Measurements from ENCODE around the gene NCAM1. TPM values are rescaled to one million over a fixed set of nuclear protein-coding genes. Genes with fewer than 3 reads are reported as not detected.

Gene NCAM1
- total RNA-seq, 1 experiment from 2014 or later = 0.75 TPM

- peaks cover 16% of the 10 kb centered on the region for H3K4me1 ChIP-seq (ENCODE audit: low read length)
- no peak overlapping the region for H3K27ac ChIP-seq (ENCODE audit: low read length)
- H3K9me2 ChIP-seq (replicated peaks; ENCODE audit: insufficient read depth, low read length) = no peaks in the 10 kb centered on the region
- H2AFZ ChIP-seq (ENCODE audit: low read length) = no peak overlapping the region
- no peaks in the 10 kb centered on the region for H3K9me3 ChIP-seq (ENCODE audit: low read length)
- no peaks in the 10 kb centered on the region for H3K27me3 ChIP-seq (ENCODE audit: low read length)
- no peak overlapping the region for H3K4me2 ChIP-seq (ENCODE audit: low read depth, low read length, poor library complexity, severe bottlenecking)
- no peaks in the 10 kb centered on the region for H3K36me3 ChIP-seq (ENCODE audit: insufficient read depth, low read length)
- no peak for DNase-seq
- H4K20me1 ChIP-seq (ENCODE audit: insufficient read depth, low read depth, low read length) = no peaks in the 10 kb centered on the region
- H3K9ac ChIP-seq (ENCODE audit: low read length) = no peak overlapping the region
- H3K79me2 ChIP-seq (ENCODE audit: low read length) = no peaks in the 10 kb centered on the region
- no peak overlapping the region for H3K4me3 ChIP-seq (ENCODE audit: low read length)
Measured at GRCh38 chr11:113277907-113278306, 316.7 kb downstream of the NCAM1 start.

GRCh38 chr11:113278481-113278880 lies 317.3 kb downstream of the NCAM1 start:
- Histone ChIP-seq H3K27me3 (ENCODE audit: low read length) (no peaks in the 10 kb centered on the region), H3K36me3 (ENCODE audit: insufficient read depth, low read length) (no peaks in the 10 kb centered on the region), H2AFZ (ENCODE audit: low read length) (no peak overlapping the region), H3K4me3 (ENCODE audit: low read length) (no peak overlapping the region), H3K9me2 (replicated peaks; ENCODE audit: insufficient read depth, low read length) (no peaks in the 10 kb centered on the region), H3K4me2 (ENCODE audit: low read depth, low read length, poor library complexity, severe bottlenecking) (no peak overlapping the region), H3K9me3 (ENCODE audit: low read length) (no peaks in the 10 kb centered on the region), H3K4me1 (ENCODE audit: low read length) (peaks cover 16% of the 10 kb centered on the region), H4K20me1 (ENCODE audit: insufficient read depth, low read depth, low read length) (no peaks in the 10 kb centered on the region), H3K9ac (ENCODE audit: low read length) (no peak overlapping the region), H3K79me2 (ENCODE audit: low read length) (no peaks in the 10 kb centered on the region), H3K27ac (ENCODE audit: low read length) (no peak overlapping the region)
- DNase-seq = no peak

GRCh38 chr11:113278925-113279324 lies 317.7 kb downstream of the NCAM1 start:
- no peaks in the 10 kb centered on the region for H3K79me2 ChIP-seq (ENCODE audit: low read length)
- no peaks in the 10 kb centered on the region for H3K27me3 ChIP-seq (ENCODE audit: low read length)
- peaks cover 13% of the 10 kb centered on the region for H3K4me1 ChIP-seq (ENCODE audit: low read length)
- no peaks in the 10 kb centered on the region for H3K9me2 ChIP-seq (replicated peaks; ENCODE audit: insufficient read depth, low read length)
- no peak overlapping the region for H3K4me3 ChIP-seq (ENCODE audit: low read length)
- no peak overlapping the region for H3K9ac ChIP-seq (ENCODE audit: low read length)
- no peaks in the 10 kb centered on the region for H4K20me1 ChIP-seq (ENCODE audit: insufficient read depth, low read depth, low read length)
- DNase-seq = no peak
- no peaks in the 10 kb centered on the region for H3K9me3 ChIP-seq (ENCODE audit: low read length)
- H2AFZ ChIP-seq (ENCODE audit: low read length) = no peak overlapping the region
- H3K27ac ChIP-seq (ENCODE audit: low read length) = no peak overlapping the region
- no peaks in the 10 kb centered on the region for H3K36me3 ChIP-seq (ENCODE audit: insufficient read depth, low read length)
- H3K4me2 ChIP-seq (ENCODE audit: low read depth, low read length, poor library complexity, severe bottlenecking) = no peak overlapping the region

GRCh38 chr11:113279591-113279990 lies 318.4 kb downstream of the NCAM1 start:
- H3K4me3 ChIP-seq (ENCODE audit: low read length) = no peak overlapping the region
- no peak overlapping the region for H3K27ac ChIP-seq (ENCODE audit: low read length)
- no peaks in the 10 kb centered on the region for H3K9me2 ChIP-seq (replicated peaks; ENCODE audit: insufficient read depth, low read length)
- H3K36me3 ChIP-seq (ENCODE audit: insufficient read depth, low read length) = no peaks in the 10 kb centered on the region
- H2AFZ ChIP-seq (ENCODE audit: low read length) = no peak overlapping the region
- H4K20me1 ChIP-seq (ENCODE audit: insufficient read depth, low read depth, low read length) = no peaks in the 10 kb centered on the region
- peaks cover 6% of the 10 kb centered on the region for H3K4me1 ChIP-seq (ENCODE audit: low read length)
- no peaks in the 10 kb centered on the region for H3K9me3 ChIP-seq (ENCODE audit: low read length)
- H3K9ac ChIP-seq (ENCODE audit: low read length) = no peak overlapping the region
- no peaks in the 10 kb centered on the region for H3K79me2 ChIP-seq (ENCODE audit: low read length)
- DNase-seq = no peak
- no peak overlapping the region for H3K4me2 ChIP-seq (ENCODE audit: low read depth, low read length, poor library complexity, severe bottlenecking)
- H3K27me3 ChIP-seq (ENCODE audit: low read length) = no peaks in the 10 kb centered on the region

GRCh38 chr11:113281052-113281725 lies 320.0 kb downstream of the NCAM1 start:
- Histone ChIP-seq H3K4me2 (ENCODE audit: low read depth, low read length, poor library complexity, severe bottlenecking) (no peak overlapping the region), H3K79me2 (ENCODE audit: low read length) (no peaks in the 10 kb centered on the region), H3K9me2 (replicated peaks; ENCODE audit: insufficient read depth, low read length) (no peaks in the 10 kb centered on the region), H3K27me3 (ENCODE audit: low read length) (no peaks in the 10 kb centered on the region), H3K9me3 (ENCODE audit: low read length) (no peaks in the 10 kb centered on the region), H3K4me1 (ENCODE audit: low read length) (no peaks in the 10 kb centered on the region), H3K27ac (ENCODE audit: low read length) (no peak overlapping the region), H3K36me3 (ENCODE audit: insufficient read depth, low read length) (no peaks in the 10 kb centered on the region), H3K4me3 (ENCODE audit: low read length) (no peak overlapping the region), H2AFZ (ENCODE audit: low read length) (no peak overlapping the region), H4K20me1 (ENCODE audit: insufficient read depth, low read depth, low read length) (no peaks in the 10 kb centered on the region), H3K9ac (ENCODE audit: low read length) (no peak overlapping the region)
- no peak for DNase-seq

GRCh38 chr11:113282898-113283437 lies 321.7 kb downstream of the NCAM1 start:
- no peak overlapping the region for H2AFZ ChIP-seq (ENCODE audit: low read length)
- H3K9me3 ChIP-seq (ENCODE audit: low read length) = no peaks in the 10 kb centered on the region
- H3K79me2 ChIP-seq (ENCODE audit: low read length) = no peaks in the 10 kb centered on the region
- H3K4me2 ChIP-seq (ENCODE audit: low read depth, low read length, poor library complexity, severe bottlenecking) = no peak overlapping the region
- no peaks in the 10 kb centered on the region for H3K9me2 ChIP-seq (replicated peaks; ENCODE audit: insufficient read depth, low read length)
- H3K27ac ChIP-seq (ENCODE audit: low read length) = no peak overlapping the region
- H3K27me3 ChIP-seq (ENCODE audit: low read length) = no peaks in the 10 kb centered on the region
- H3K9ac ChIP-seq (ENCODE audit: low read length) = no peak overlapping the region
- no peak for DNase-seq
- H4K20me1 ChIP-seq (ENCODE audit: insufficient read depth, low read depth, low read length) = no peaks in the 10 kb centered on the region
- peaks cover 6% of the 10 kb centered on the region; the same call in 1 of the 2 replicates for H3K4me1 ChIP-seq (ENCODE audit: low read length)
- H3K4me3 ChIP-seq (ENCODE audit: low read length) = no peak overlapping the region
- H3K36me3 ChIP-seq (ENCODE audit: insufficient read depth, low read length) = no peaks in the 10 kb centered on the region

- no peak for DNase-seq
- no peaks in the 10 kb centered on the region for H3K79me2 ChIP-seq (ENCODE audit: low read length)
- H3K4me1 ChIP-seq (ENCODE audit: low read length) = peaks cover 6% of the 10 kb centered on the region; the same call in 1 of the 2 replicates
- no peaks in the 10 kb centered on the region for H4K20me1 ChIP-seq (ENCODE audit: insufficient read depth, low read depth, low read length)
- no peaks in the 10 kb centered on the region for H3K9me3 ChIP-seq (ENCODE audit: low read length)
- no peak overlapping the region for H3K9ac ChIP-seq (ENCODE audit: low read length)
- H3K4me3 ChIP-seq (ENCODE audit: low read length) = no peak overlapping the region
- H2AFZ ChIP-seq (ENCODE audit: low read length) = no peak overlapping the region
- no peaks in the 10 kb centered on the region for H3K9me2 ChIP-seq (replicated peaks; ENCODE audit: insufficient read depth, low read length)
- no peak overlapping the region for H3K27ac ChIP-seq (ENCODE audit: low read length)
- H3K27me3 ChIP-seq (ENCODE audit: low read length) = no peaks in the 10 kb centered on the region
- no peak overlapping the region for H3K4me2 ChIP-seq (ENCODE audit: low read depth, low read length, poor library complexity, severe bottlenecking)
- H3K36me3 ChIP-seq (ENCODE audit: insufficient read depth, low read length) = no peaks in the 10 kb centered on the region
Measured at GRCh38 chr11:113283881-113284280, 322.7 kb downstream of the NCAM1 start.

GRCh38 chr11:113286009-113286408 lies 324.8 kb downstream of the NCAM1 start:
- Histone ChIP-seq H3K27me3 (ENCODE audit: low read length) (no peaks in the 10 kb centered on the region), H3K4me3 (ENCODE audit: low read length) (no peak overlapping the region), H3K4me2 (ENCODE audit: low read depth, low read length, poor library complexity, severe bottlenecking) (no peak overlapping the region), H3K9me2 (replicated peaks; ENCODE audit: insufficient read depth, low read length) (no peaks in the 10 kb centered on the region), H2AFZ (ENCODE audit: low read length) (no peak overlapping the region), H3K27ac (ENCODE audit: low read length) (no peak overlapping the region), H3K9me3 (ENCODE audit: low read length) (no peaks in the 10 kb centered on the region), H4K20me1 (ENCODE audit: insufficient read depth, low read depth, low read length) (no peaks in the 10 kb centered on the region), H3K4me1 (ENCODE audit: low read length) (peaks cover 14% of the 10 kb centered on the region), H3K9ac (ENCODE audit: low read length) (no peak overlapping the region), H3K36me3 (ENCODE audit: insufficient read depth, low read length) (no peaks in the 10 kb centered on the region), H3K79me2 (ENCODE audit: low read length) (no peaks in the 10 kb centered on the region)
- no peak for DNase-seq
